ENCODE measurements around the gene CPXM2.
"Not testable (repeated sequence)": the region's sequence is repeated elsewhere in the genome, so short reads cannot be mapped to it uniquely, and the experiment has no call there.

Gene CPXM2

GRCh38 chr10:123736917-123737316 lies 154.7 kb downstream of the CPXM2 start:
- H3K27me3 ChIP-seq (ENCODE audit: insufficient read depth, low read length); H3K9ac ChIP-seq (ENCODE audit: low read depth, low read length); H3K4me3 ChIP-seq (ENCODE audit: low read length); H3K36me3 ChIP-seq (ENCODE audit: insufficient read depth, low read length); H3K4me1 ChIP-seq (ENCODE audit: insufficient read depth, low read length); H3K9me3 ChIP-seq (ENCODE audit: insufficient read depth, low read depth, low read length); H3K27ac ChIP-seq (ENCODE audit: low read depth, low read length): not testable (repeated sequence)
- 81% methylated on average over 3 of the region's 4 CpGs for WGBS

GRCh38 chr10:123729523-123729922 lies 162.1 kb downstream of the CPXM2 start:
- H3K36me3 ChIP-seq (ENCODE audit: insufficient read depth, low read length) = no peaks in the 10 kb centered on the region
- no peak overlapping the region for H3K27ac ChIP-seq (ENCODE audit: low read depth, low read length)
- H3K27me3 ChIP-seq (ENCODE audit: insufficient read depth, low read length) = no peaks in the 10 kb centered on the region
- H3K9ac ChIP-seq (ENCODE audit: low read depth, low read length) = no peak overlapping the region
- H3K4me1 ChIP-seq (ENCODE audit: insufficient read depth, low read length) = peaks cover 4% of the 10 kb centered on the region; the same call in 1 of the 2 replicates
- no peaks in the 10 kb centered on the region; the same call in 1 of the 2 replicates for H3K9me3 ChIP-seq (ENCODE audit: insufficient read depth, low read depth, low read length)
- H3K4me3 ChIP-seq (ENCODE audit: low read length) = no peak overlapping the region
- 69% methylated on average over 5 of the region's 6 CpGs for WGBS

GRCh38 chr10:123726836-123727235 lies 164.8 kb downstream of the CPXM2 start:
- no peaks in the 10 kb centered on the region for H3K27me3 ChIP-seq (ENCODE audit: insufficient read depth, low read length)
- no peaks in the 10 kb centered on the region for H3K36me3 ChIP-seq (ENCODE audit: insufficient read depth, low read length)
- no peak overlapping the region for H3K27ac ChIP-seq (ENCODE audit: low read depth, low read length)
- peaks cover 4% of the 10 kb centered on the region; the same call in 1 of the 2 replicates for H3K4me1 ChIP-seq (ENCODE audit: insufficient read depth, low read length)
- H3K9me3 ChIP-seq (ENCODE audit: insufficient read depth, low read depth, low read length) = no peaks in the 10 kb centered on the region; the same call in 1 of the 2 replicates
- no peak overlapping the region for H3K4me3 ChIP-seq (ENCODE audit: low read length)
- H3K9ac ChIP-seq (ENCODE audit: low read depth, low read length) = no peak overlapping the region
- WGBS = 88% methylated on average over 2 of the region's 2 CpGs

DNA sequence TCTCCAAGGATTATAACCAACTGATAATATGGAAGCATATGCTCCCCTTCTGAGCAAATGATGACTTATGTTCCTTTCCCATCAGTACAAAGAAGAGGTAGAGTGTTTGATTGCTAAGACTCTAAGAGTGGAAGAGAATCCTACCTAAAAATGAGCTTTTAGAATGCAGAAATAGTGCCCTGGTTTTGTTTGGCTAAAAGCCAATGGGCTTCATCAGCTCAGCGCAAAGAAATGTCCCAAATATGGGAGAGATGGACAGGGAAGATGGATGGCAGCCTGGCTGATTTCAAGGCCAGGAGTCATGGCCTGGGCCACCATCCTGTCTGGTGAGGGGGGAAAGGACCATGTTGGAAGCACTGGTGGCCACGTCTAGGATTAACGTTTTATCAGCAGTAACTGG lies 165.2 kb downstream of the CPXM2 start:
- no peak overlapping the region for H3K4me3 ChIP-seq (ENCODE audit: low read length)
- no peaks in the 10 kb centered on the region for H3K36me3 ChIP-seq (ENCODE audit: insufficient read depth, low read length)
- H3K9ac ChIP-seq (ENCODE audit: low read depth, low read length) = no peak overlapping the region
- WGBS = 78% methylated on average over 3 of the region's 3 CpGs
- no peaks in the 10 kb centered on the region; the same call in 1 of the 2 replicates for H3K9me3 ChIP-seq (ENCODE audit: insufficient read depth, low read depth, low read length)
- no peaks in the 10 kb centered on the region for H3K27me3 ChIP-seq (ENCODE audit: insufficient read depth, low read length)
- H3K4me1 ChIP-seq (ENCODE audit: insufficient read depth, low read length) = peaks cover 4% of the 10 kb centered on the region; the same call in 1 of the 2 replicates
- H3K27ac ChIP-seq (ENCODE audit: low read depth, low read length) = no peak overlapping the region

DNA sequence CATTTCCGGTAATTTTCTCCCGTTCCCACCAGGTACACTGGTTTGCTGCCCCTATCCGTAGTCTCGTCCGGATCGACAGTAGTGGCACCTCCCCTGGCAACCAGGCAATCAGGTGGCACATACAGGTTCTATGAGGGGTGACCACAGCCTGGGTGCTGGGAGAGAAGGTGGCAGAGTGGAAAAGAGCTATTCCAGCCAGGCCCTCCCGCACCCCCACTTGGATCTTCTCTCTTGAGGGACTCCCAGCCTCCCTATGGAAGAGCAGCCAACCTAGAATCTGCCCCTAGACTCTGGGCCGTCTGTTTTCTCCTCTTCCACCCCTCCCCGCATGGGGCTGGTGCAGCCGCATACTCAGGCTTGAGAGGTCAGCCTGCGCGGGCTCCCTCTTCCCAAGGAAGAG lies 166.9 kb downstream of the CPXM2 start:
- WGBS = 92% methylated on average over 12 of the region's 12 CpGs
- no peaks in the 10 kb centered on the region for H3K27me3 ChIP-seq (ENCODE audit: insufficient read depth, low read length)
- no peak overlapping the region for H3K9ac ChIP-seq (ENCODE audit: low read depth, low read length)

GRCh38 chr10:123722351-123722750 lies 169.3 kb downstream of the CPXM2 start:
- no peaks in the 10 kb centered on the region for H3K4me1 ChIP-seq (ENCODE audit: insufficient read depth, low read length)
- 94% methylated on average over 2 of the region's 2 CpGs for WGBS
- H3K9me3 ChIP-seq (ENCODE audit: insufficient read depth, low read depth, low read length) = 0 out of 2 replicates have a peak, but pooled peaks cover 7% of the 10 kb centered on the region
- no peak overlapping the region for H3K4me3 ChIP-seq (ENCODE audit: low read length)
- no peak overlapping the region for H3K9ac ChIP-seq (ENCODE audit: low read depth, low read length)
- no peak overlapping the region for H3K27ac ChIP-seq (ENCODE audit: low read depth, low read length)
- no peaks in the 10 kb centered on the region for H3K27me3 ChIP-seq (ENCODE audit: insufficient read depth, low read length)
- no peaks in the 10 kb centered on the region for H3K36me3 ChIP-seq (ENCODE audit: insufficient read depth, low read length)

More for the DNA sequence above, 166.9 kb downstream of the CPXM2 start:
- no peak overlapping the region for H3K4me3 ChIP-seq (ENCODE audit: low read length)
- no peak overlapping the region for H3K27ac ChIP-seq (ENCODE audit: low read depth, low read length)
- H3K9me3 ChIP-seq (ENCODE audit: insufficient read depth, low read depth, low read length) = no peaks in the 10 kb centered on the region
- H3K4me1 ChIP-seq (ENCODE audit: insufficient read depth, low read length) = peaks cover 4% of the 10 kb centered on the region; the same call in 1 of the 2 replicates
- H3K36me3 ChIP-seq (ENCODE audit: insufficient read depth, low read length) = no peaks in the 10 kb centered on the region

GRCh38 chr10:123721441-123722049 lies 170.1 kb downstream of the CPXM2 start:
- H3K27ac ChIP-seq (ENCODE audit: low read depth, low read length) = no peak overlapping the region
- 0 out of 2 replicates have a peak, but pooled peaks cover 7% of the 10 kb centered on the region for H3K9me3 ChIP-seq (ENCODE audit: insufficient read depth, low read depth, low read length)
- no peaks in the 10 kb centered on the region for H3K27me3 ChIP-seq (ENCODE audit: insufficient read depth, low read length)
- H3K36me3 ChIP-seq (ENCODE audit: insufficient read depth, low read length) = no peaks in the 10 kb centered on the region
- H3K4me3 ChIP-seq (ENCODE audit: low read length) = no peak overlapping the region
- no peaks in the 10 kb centered on the region for H3K4me1 ChIP-seq (ENCODE audit: insufficient read depth, low read length)
- H3K9ac ChIP-seq (ENCODE audit: low read depth, low read length) = no peak overlapping the region
- 85% methylated on average over 9 of the region's 9 CpGs for WGBS

- 94% methylated on average over 3 of the region's 3 CpGs for WGBS
- Histone ChIP-seq H3K4me3 (ENCODE audit: low read length) (no peak overlapping the region), H3K4me1 (ENCODE audit: insufficient read depth, low read length) (no peaks in the 10 kb centered on the region), H3K27me3 (ENCODE audit: insufficient read depth, low read length) (no peaks in the 10 kb centered on the region), H3K9ac (ENCODE audit: low read depth, low read length) (no peak overlapping the region), H3K27ac (ENCODE audit: low read depth, low read length) (no peak overlapping the region), H3K9me3 (ENCODE audit: insufficient read depth, low read depth, low read length) (0 out of 2 replicates have a peak, but pooled peaks cover 7% of the 10 kb centered on the region), H3K36me3 (ENCODE audit: insufficient read depth, low read length) (no peaks in the 10 kb centered on the region)
These were observed 171.1 kb downstream of the CPXM2 start for GRCh38 chr10:123720536-123720935.

DNA sequence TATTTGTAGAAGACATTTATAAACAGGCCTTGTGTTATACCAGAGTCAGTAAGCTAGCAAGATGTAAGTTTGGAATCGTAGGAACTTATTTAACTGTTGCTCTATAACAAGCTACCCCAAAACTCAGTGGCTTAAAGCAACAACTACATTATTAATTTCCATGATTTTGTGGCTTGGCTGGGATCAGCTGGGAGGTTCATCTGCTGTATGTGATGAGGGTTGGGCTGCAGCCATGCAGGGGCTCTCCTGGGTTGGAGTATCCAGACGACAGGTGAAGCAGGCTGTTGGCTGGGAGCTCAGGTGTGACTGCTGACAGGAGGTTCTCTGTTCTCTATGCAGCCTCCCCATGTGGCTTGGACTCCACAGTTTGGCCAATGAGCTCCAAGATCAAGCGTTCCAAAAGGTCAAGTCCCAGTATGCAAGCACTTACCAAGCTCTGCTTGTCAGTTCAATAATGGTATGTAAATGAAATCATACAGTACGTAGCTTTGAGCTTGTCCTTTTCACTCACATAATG lies 173.0 kb downstream of the CPXM2 start:
- Histone ChIP-seq H3K9me3 (ENCODE audit: insufficient read depth, low read depth, low read length) (0 out of 2 replicates have a peak, but pooled peaks cover 7% of the 10 kb centered on the region), H3K9ac (ENCODE audit: low read depth, low read length) (no peak overlapping the region), H3K27ac (ENCODE audit: low read depth, low read length) (no peak overlapping the region), H3K4me1 (ENCODE audit: insufficient read depth, low read length) (no peaks in the 10 kb centered on the region), H3K4me3 (ENCODE audit: low read length) (no peak overlapping the region), H3K27me3 (ENCODE audit: insufficient read depth, low read length) (no peaks in the 10 kb centered on the region), H3K36me3 (ENCODE audit: insufficient read depth, low read length) (no peaks in the 10 kb centered on the region)
- 95% methylated on average over 4 of the region's 4 CpGs for WGBS

- no peaks in the 10 kb centered on the region for H3K36me3 ChIP-seq (ENCODE audit: insufficient read depth, low read length)
- no peak overlapping the region for H3K4me3 ChIP-seq (ENCODE audit: low read length)
- H3K4me1 ChIP-seq (ENCODE audit: insufficient read depth, low read length) = no peaks in the 10 kb centered on the region
- H3K9me3 ChIP-seq (ENCODE audit: insufficient read depth, low read depth, low read length) = 0 out of 2 replicates have a peak, but pooled peaks cover 7% of the 10 kb centered on the region
- 93% methylated on average over 4 of the region's 4 CpGs for WGBS
- H3K9ac ChIP-seq (ENCODE audit: low read depth, low read length) = no peak overlapping the region
- no peaks in the 10 kb centered on the region for H3K27me3 ChIP-seq (ENCODE audit: insufficient read depth, low read length)
- no peak overlapping the region for H3K27ac ChIP-seq (ENCODE audit: low read depth, low read length)
These were observed 174.3 kb downstream of the CPXM2 start for GRCh38 chr10:123717336-123717735.

- no peak overlapping the region for H3K27ac ChIP-seq (ENCODE audit: low read depth, low read length)
- no peak overlapping the region for H3K4me3 ChIP-seq (ENCODE audit: low read length)
- H3K9ac ChIP-seq (ENCODE audit: low read depth, low read length) = no peak overlapping the region
- no peaks in the 10 kb centered on the region for H3K36me3 ChIP-seq (ENCODE audit: insufficient read depth, low read length)
- no peaks in the 10 kb centered on the region for H3K4me1 ChIP-seq (ENCODE audit: insufficient read depth, low read length)
- H3K27me3 ChIP-seq (ENCODE audit: insufficient read depth, low read length) = no peaks in the 10 kb centered on the region
- WGBS = 88% methylated on average over 2 of the region's 2 CpGs
- 0 out of 2 replicates have a peak, but pooled peaks cover 7% of the 10 kb centered on the region for H3K9me3 ChIP-seq (ENCODE audit: insufficient read depth, low read depth, low read length)
These were observed 176.1 kb downstream of the CPXM2 start for GRCh38 chr10:123715546-123715945.

Data from HUES64 (cell line).